HG03521 (cell line): ENCODE data around the gene TMEM50B.
"Not testable (repeated sequence)": the region's sequence is repeated elsewhere in the genome, so short reads cannot be mapped to it uniquely, and the experiment has no call there.

ENCODE experiments used
- ATAC-seq: cut with Tn5 transposase; IDR thresholded peaks from one replicate; pipeline ENCODE4 v1.9.1; 2021; ENCODE audit warnings: mild to moderate bottlenecking, moderate library complexity; ENCODE audit not compliant: unreplicated experiment

TMEM50B gene

GRCh38 chr21:33433001-33433400 is 46.8 kb downstream of the TMEM50B start:
- ATAC-seq: no peak

- no peak for ATAC-seq
These were observed 47.3 kb downstream of the TMEM50B start for GRCh38 chr21:33432496-33432895.

- ATAC-seq: no peak
These were observed 48.9 kb downstream of the TMEM50B start for GRCh38 chr21:33430858-33431257.

GRCh38 chr21:33428669-33429068 is 51.1 kb downstream of the TMEM50B start:
- ATAC-seq: no peak

- no peak for ATAC-seq
These were observed 52.7 kb downstream of the TMEM50B start for GRCh38 chr21:33427051-33427450.

GRCh38 chr21:33425825-33426224 is 53.9 kb downstream of the TMEM50B start:
- no peak for ATAC-seq

- no peak for ATAC-seq
These were observed 55.6 kb downstream of the TMEM50B start for GRCh38 chr21:33424214-33424613.

- ATAC-seq: no peak
These were observed 57.9 kb downstream of the TMEM50B start for GRCh38 chr21:33421713-33422393.

- no peak for ATAC-seq
These were observed 60.1 kb downstream of the TMEM50B start for GRCh38 chr21:33419538-33420123.

- no peak for ATAC-seq
These were observed 61.1 kb downstream of the TMEM50B start for GRCh38 chr21:33418691-33419090.

- ATAC-seq: no peak
These were observed 64.8 kb downstream of the TMEM50B start for GRCh38 chr21:33414926-33415325.

GRCh38 chr21:33414068-33414467 is 65.7 kb downstream of the TMEM50B start:
- ATAC-seq: no peak

GRCh38 chr21:33412832-33413519 is 66.8 kb downstream of the TMEM50B start:
- no peak for ATAC-seq

- not testable (repeated sequence) for ATAC-seq
These were observed 67.3 kb downstream of the TMEM50B start for GRCh38 chr21:33412439-33412831.

GRCh38 chr21:33411949-33412430 is 67.8 kb downstream of the TMEM50B start:
- no peak for ATAC-seq

- no peak for ATAC-seq
These were observed 73.3 kb downstream of the TMEM50B start for GRCh38 chr21:33406493-33406892.

- ATAC-seq: peak; percentile 21
These were observed 75.8 kb downstream of the TMEM50B start for GRCh38 chr21:33403786-33404585.

GRCh38 chr21:33403128-33403785 is 76.5 kb downstream of the TMEM50B start, which contains the start of gene IFNGR2:
IFNGR2 (plus strand) TSS chr21:33403413; CDS start chr21:33403544, 131 bp downstream.
- peak; percentile 35 for ATAC-seq

GRCh38 chr21:33402001-33402979 is 77.5 kb downstream of the TMEM50B start:
- ATAC-seq: no peak
